ENCODE data around the gene PSENEN. TPM values are rescaled to one million over a fixed set of nuclear protein-coding genes. Genes with fewer than 3 reads are reported as not detected.

PSENEN gene
- total and polyA plus RNA-seq, 9 of the 15 experiments (the other 6 are each of a cell fraction or from before 2014, with no cell fraction given), result 34.5 to 299 (median 61.1) TPM

DNA sequence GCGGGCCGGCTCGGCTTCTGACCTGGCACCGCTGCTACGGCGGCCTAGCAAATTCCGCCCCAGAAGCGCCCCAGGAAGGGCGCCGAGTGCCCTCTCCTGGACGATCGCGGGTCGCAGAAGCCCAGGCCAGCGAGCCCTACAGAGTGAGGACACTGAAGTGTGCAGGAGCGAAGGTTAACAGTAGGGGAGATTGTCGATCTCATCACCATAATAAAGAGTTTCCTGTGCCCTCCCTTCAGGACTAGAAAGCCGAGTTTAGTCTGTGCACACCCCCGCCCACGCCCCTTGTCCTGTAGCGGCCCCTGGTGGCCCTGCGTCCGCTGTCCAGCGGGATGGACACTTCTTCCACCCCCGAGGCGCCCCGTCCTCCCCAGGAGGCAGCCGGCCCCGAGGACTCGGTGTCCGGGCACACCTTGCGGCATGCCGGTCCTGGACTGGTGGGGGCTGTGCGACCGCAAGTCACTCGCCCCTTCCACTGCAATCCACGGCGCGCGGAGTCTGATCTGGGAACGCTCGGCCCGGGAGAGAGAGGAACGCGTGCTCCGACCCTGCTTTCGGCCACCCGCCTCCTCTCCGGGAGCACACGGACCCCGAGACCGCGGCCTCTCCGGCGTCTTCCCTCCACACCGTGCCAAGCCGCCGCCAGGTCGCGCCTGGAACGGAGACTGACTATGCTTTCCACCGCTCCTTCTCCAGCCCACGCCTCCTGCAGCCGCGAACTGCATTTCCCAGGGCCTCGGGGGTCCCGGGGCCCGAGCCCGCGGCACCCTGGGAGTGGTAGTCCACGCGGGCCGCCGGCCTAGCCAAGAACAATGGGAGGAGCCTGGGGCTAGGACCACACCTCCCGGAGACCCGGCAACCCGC, 28.4 kb upstream of the PSENEN start (continued):
- TF ChIP-seq, protein P1, sequence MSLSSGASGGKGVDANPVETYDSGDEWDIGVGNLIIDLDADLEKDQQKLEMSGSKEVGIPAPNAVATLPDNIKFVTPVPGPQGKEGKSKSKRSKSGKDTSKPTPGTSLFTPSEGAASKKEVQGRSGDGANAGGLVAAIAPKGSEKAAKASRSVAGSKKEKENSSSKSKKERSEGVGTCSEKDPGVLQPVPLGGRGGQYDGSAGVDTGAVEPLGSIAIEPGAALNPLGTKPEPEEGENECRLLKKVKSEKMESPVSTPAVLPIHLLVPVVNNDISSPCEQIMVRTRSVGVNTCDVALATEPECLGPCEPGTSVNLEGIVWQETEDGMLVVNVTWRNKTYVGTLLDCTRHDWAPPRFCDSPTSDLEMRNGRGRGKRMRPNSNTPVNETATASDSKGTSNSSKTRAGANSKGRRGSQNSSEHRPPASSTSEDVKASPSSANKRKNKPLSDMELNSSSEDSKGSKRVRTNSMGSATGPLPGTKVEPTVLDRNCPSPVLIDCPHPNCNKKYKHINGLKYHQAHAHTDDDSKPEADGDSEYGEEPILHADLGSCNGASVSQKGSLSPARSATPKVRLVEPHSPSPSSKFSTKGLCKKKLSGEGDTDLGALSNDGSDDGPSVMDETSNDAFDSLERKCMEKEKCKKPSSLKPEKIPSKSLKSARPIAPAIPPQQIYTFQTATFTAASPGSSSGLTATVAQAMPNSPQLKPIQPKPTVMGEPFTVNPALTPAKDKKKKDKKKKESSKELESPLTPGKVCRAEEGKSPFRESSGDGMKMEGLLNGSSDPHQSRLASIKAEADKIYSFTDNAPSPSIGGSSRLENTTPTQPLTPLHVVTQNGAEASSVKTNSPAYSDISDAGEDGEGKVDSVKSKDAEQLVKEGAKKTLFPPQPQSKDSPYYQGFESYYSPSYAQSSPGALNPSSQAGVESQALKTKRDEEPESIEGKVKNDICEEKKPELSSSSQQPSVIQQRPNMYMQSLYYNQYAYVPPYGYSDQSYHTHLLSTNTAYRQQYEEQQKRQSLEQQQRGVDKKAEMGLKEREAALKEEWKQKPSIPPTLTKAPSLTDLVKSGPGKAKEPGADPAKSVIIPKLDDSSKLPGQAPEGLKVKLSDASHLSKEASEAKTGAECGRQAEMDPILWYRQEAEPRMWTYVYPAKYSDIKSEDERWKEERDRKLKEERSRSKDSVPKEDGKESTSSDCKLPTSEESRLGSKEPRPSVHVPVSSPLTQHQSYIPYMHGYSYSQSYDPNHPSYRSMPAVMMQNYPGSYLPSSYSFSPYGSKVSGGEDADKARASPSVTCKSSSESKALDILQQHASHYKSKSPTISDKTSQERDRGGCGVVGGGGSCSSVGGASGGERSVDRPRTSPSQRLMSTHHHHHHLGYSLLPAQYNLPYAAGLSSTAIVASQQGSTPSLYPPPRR (CRISPR knock-in tag; IDR thresholded peaks at IDR 0.05; ENCODE audit: borderline replicate concordance), result no peak
- peak; percentile 94 for TF ChIP-seq SIX5 (IDR thresholded peaks at IDR 0.05; ENCODE audit: borderline replicate concordance in 1 of 2, insufficient read depth in 1 of 2, low read depth in 1 of 2, low read length in 2 of 2)
- TF ChIP-seq, protein P2, sequence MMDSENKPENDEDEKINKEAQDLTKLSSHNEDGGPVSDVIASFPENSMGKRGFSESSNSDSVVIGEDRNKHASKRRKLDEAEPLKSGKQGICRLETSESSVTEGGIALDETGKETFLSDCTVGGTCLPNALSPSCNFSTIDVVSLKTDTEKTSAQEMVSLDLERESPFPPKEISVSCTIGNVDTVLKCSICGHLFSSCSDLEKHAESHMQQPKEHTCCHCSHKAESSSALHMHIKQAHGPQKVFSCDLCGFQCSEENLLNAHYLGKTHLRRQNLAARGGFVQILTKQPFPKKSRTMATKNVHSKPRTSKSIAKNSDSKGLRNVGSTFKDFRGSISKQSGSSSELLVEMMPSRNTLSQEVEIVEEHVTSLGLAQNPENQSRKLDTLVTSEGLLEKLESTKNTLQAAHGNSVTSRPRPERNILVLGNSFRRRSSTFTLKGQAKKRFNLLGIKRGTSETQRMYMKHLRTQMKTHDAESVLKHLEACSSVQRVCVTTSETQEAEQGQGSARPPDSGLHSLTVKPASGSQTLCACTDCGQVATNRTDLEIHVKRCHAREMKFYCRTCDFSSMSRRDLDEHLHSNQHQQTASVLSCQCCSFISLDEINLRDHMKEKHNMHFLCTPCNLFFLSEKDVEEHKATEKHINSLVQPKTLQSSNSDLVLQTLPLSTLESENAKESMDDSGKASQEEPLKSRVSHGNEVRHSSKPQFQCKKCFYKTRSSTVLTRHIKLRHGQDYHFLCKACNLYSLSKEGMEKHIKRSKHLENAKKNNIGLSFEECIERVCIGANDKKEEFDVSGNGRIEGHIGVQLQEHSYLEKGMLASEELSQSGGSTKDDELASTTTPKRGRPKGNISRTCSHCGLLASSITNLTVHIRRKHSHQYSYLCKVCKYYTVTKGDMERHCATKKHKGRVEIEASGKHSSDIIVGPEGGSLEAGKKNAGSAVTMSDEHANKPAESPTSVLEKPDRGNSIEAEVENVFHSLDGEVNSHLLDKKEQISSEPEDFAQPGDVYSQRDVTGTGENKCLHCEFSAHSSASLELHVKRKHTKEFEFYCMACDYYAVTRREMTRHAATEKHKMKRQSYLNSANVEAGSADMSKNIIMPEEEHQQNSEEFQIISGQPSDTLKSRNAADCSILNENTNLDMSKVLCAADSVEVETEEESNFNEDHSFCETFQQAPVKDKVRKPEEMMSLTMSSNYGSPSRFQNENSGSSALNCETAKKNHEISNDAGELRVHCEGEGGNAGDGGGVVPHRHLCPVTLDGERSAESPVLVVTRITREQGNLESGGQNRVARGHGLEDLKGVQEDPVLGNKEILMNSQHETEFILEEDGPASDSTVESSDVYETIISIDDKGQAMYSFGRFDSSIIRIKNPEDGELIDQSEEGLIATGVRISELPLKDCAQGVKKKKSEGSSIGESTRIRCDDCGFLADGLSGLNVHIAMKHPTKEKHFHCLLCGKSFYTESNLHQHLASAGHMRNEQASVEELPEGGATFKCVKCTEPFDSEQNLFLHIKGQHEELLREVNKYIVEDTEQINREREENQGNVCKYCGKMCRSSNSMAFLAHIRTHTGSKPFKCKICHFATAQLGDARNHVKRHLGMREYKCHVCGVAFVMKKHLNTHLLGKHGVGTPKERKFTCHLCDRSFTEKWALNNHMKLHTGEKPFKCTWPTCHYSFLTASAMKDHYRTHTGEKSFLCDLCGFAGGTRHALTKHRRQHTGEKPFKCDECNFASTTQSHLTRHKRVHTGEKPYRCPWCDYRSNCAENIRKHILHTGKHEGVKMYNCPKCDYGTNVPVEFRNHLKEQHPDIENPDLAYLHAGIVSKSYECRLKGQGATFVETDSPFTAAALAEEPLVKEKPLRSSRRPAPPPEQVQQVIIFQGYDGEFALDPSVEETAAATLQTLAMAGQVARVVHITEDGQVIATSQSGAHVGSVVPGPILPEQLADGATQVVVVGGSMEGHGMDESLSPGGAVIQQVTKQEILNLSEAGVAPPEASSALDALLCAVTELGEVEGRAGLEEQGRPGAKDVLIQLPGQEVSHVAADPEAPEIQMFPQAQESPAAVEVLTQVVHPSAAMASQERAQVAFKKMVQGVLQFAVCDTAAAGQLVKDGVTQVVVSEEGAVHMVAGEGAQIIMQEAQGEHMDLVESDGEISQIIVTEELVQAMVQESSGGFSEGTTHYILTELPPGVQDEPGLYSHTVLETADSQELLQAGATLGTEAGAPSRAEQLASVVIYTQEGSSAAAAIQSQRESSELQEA (IDR thresholded peaks at IDR 0.05; ENCODE audit: low read depth), result peak; percentile 72
- TF ChIP-seq RFX1 (IDR thresholded peaks at IDR 0.05), result no peak
- no peak for TF ChIP-seq SRSF9 (IDR thresholded peaks at IDR 0.05; ENCODE audit: borderline replicate concordance, low read depth, low read length)
- TF ChIP-seq TAF1 (IDR thresholded peaks at IDR 0.05; ENCODE audit: control insufficient read depth, extremely low read depth, insufficient read depth, low read length, severe bottlenecking), result peak; percentile 51
- no peak for TF ChIP-seq GATA2 (CRISPR knock-in tag; IDR thresholded peaks at IDR 0.05)
- no peak for TF ChIP-seq IFI16 (CRISPR knock-in tag; IDR thresholded peaks at IDR 0.05)
- no peak; the same call in 1 of the 2 replicates for TF ChIP-seq BHLHE40 (IDR thresholded peaks at IDR 0.05; ENCODE audit: low read length)
- peak; percentile 83 for TF ChIP-seq MBD2 (IDR thresholded peaks at IDR 0.05; ENCODE audit: borderline replicate concordance, low read depth)
- TF ChIP-seq, protein P3, sequence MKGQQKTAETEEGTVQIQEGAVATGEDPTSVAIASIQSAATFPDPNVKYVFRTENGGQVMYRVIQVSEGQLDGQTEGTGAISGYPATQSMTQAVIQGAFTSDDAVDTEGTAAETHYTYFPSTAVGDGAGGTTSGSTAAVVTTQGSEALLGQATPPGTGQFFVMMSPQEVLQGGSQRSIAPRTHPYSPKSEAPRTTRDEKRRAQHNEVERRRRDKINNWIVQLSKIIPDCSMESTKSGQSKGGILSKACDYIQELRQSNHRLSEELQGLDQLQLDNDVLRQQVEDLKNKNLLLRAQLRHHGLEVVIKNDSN (CRISPR knock-in tag; IDR thresholded peaks at IDR 0.05), result no peak
- TF ChIP-seq NR2C2 (CRISPR knock-in tag; IDR thresholded peaks at IDR 0.05), result peak; percentile 14; the same call in 1 of the 2 replicates
- peak; percentile 95 for TF ChIP-seq NR2C2 (tag; IDR thresholded peaks at IDR 0.05)
